ENCODE results near the gene MEX3A. TPM values are rescaled to one million over a fixed set of nuclear protein-coding genes. Genes with fewer than 3 reads are reported as not detected.

The MEX3A gene
- total and polyA plus RNA-seq, 2 of the 8 experiments (the other 6 are each of a cell fraction or from before 2014, with no cell fraction given): 34.1 to 52.4 TPM

- H3K4me3 ChIP-seq (ENCODE audit: extremely low read depth in 1 of 4, insufficient read depth in 2 of 4, low read depth in 3 of 4, low read length in 4 of 4): no peak overlapping the region
- no peaks in the 10 kb centered on the region for H3K27me3 ChIP-seq (replicated peaks in 1 of 4; ENCODE audit: control insufficient read depth in 3 of 4, extremely low read depth in 1 of 4, insufficient read depth in 3 of 4, low read length in 3 of 4)
- no peak overlapping the region for H4K8ac ChIP-seq (ENCODE audit: extremely low read depth, insufficient read depth, low read length)
- no peak overlapping the region for H3K23ac ChIP-seq (ENCODE audit: insufficient read length)
- FAIRE-seq: no peak
- CTCF ChIA-PET (ENCODE audit: partially characterized antibody): interaction anchor here (0.5 to 12.9 kb wide), 9 partner anchors 12 to 277 kb away, joined by 3 to 139 read pairs (median 4); no protein-coding TSS in a partner anchor
- no peak overlapping the region for H3K56ac ChIP-seq (replicated peaks; ENCODE audit: insufficient read length, low read depth, low read length)
- H3K9ac ChIP-seq (replicated peaks in 1 of 4; ENCODE audit: extremely low read depth in 1 of 4, low read depth in 3 of 4, low read length in 3 of 4): no peak overlapping the region
- H3K36me3 ChIP-seq (ENCODE audit: control insufficient read depth in 2 of 4, insufficient read depth in 4 of 4, low read length in 3 of 4): peaks cover 12 to 28% (median 23%) of the 10 kb centered on the region in 4 experiments; a peak in 7 of 8 replicates
- no peak overlapping the region for H2AK5ac ChIP-seq (ENCODE audit: low read depth, low read length)
- peaks cover 0 to 18% of the 10 kb centered on the region in 2 experiments; a peak in 3 of 4 replicates for H3K79me2 ChIP-seq (ENCODE audit: control insufficient read depth in 1 of 2, insufficient read depth in 2 of 2, low read length in 2 of 2)
- H3K4me2 ChIP-seq (ENCODE audit: insufficient read depth in 1 of 2, low read depth in 2 of 2, low read length in 2 of 2): no peak overlapping the region
- no peaks in the 10 kb centered on the region for H3K4me1 ChIP-seq (replicated peaks in 1 of 4; ENCODE audit: control insufficient read depth in 3 of 4, insufficient read depth in 4 of 4, low read length in 3 of 4)
- WGBS, 2 experiments (ENCODE audit: extremely low coverage in 1 of 2, insufficient coverage in 1 of 2, insufficient read length in 1 of 2, insufficient replicate concordance in 2 of 2, low coverage in 1 of 2, low lambda C conversion rate in 2 of 2, missing lambda C conversion rate in 1 of 2): 87% methylated on average over 3 of the region's 3 CpGs; no CpG with 5 or more reads in 1 of the 2 experiments
- H4K20me1 ChIP-seq (replicated peaks in 1 of 2; ENCODE audit: control insufficient read depth in 1 of 2, insufficient read depth in 2 of 2, low read length in 2 of 2): no peaks in the 10 kb centered on the region
- POLR2A ChIA-PET (ENCODE audit: partially characterized antibody): interaction anchor here (1.1 to 1.2 kb wide), 2 partner anchors 28 to 135 kb away, joined by 3 read pairs; partner anchors contain the start of gene SSR2
- no peak for TF ChIP-seq SP4 (IDR thresholded peaks at IDR 0.05; ENCODE audit: low read length)
- TF ChIP-seq CBX5 (IDR thresholded peaks at IDR 0.05; ENCODE audit: low read depth, low read length): no peak
- no peak for TF ChIP-seq YY1 (IDR thresholded peaks at IDR 0.05; ENCODE audit: low read depth, low read length)
- TF ChIP-seq CHD2 (IDR thresholded peaks at IDR 0.05; ENCODE audit: low read length): no peak
- no peak for TF ChIP-seq SIX5 (IDR thresholded peaks at IDR 0.05; ENCODE audit: low read depth, low read length)
- TF ChIP-seq, protein P1, sequence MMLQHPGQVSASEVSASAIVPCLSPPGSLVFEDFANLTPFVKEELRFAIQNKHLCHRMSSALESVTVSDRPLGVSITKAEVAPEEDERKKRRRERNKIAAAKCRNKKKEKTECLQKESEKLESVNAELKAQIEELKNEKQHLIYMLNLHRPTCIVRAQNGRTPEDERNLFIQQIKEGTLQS (IDR thresholded peaks at IDR 0.05; ENCODE audit: insufficient read depth, low read depth, low read length): no peak
- TF ChIP-seq SP1 (IDR thresholded peaks at IDR 0.05; ENCODE audit: low read depth, low read length): no peak
- TF ChIP-seq KDM5A (IDR thresholded peaks at IDR 0.05; ENCODE audit: low read length): no peak
- no peak for TF ChIP-seq HDAC2 (IDR thresholded peaks at IDR 0.05; ENCODE audit: borderline replicate concordance in 1 of 2, low read depth in 2 of 2, low read length in 2 of 2)
- no peak for TF ChIP-seq TCF12 (IDR thresholded peaks at IDR 0.05; ENCODE audit: low read depth, low read length)
- no peak overlapping the region for H3K18ac ChIP-seq (ENCODE audit: extremely low read depth, low read length)
- no peak overlapping the region for H2BK12ac ChIP-seq (ENCODE audit: low read depth, low read length)
- no peaks in the 10 kb centered on the region for H3K23me2 ChIP-seq (ENCODE audit: low read depth, low read length)
- no peak overlapping the region for H4K5ac ChIP-seq (ENCODE audit: insufficient read length, low read depth, low read length)
- no peaks in the 10 kb centered on the region for H3K9me3 ChIP-seq (ENCODE audit: insufficient read depth in 2 of 2, low read depth in 1 of 2, low read length in 1 of 2)
- H2BK5ac ChIP-seq (ENCODE audit: low read depth, low read length): no peak overlapping the region
- no peak overlapping the region for H2BK20ac ChIP-seq (ENCODE audit: low read length)
- H4K91ac ChIP-seq (replicated peaks; ENCODE audit: insufficient read length, low read length): no peak overlapping the region
- H3K27ac ChIP-seq (ENCODE audit: low read depth, low read length): no peak overlapping the region
- H2BK15ac ChIP-seq (ENCODE audit: low read length): no peak overlapping the region
- H3K4ac ChIP-seq (replicated peaks; ENCODE audit: insufficient read length, low read depth, low read length): no peak overlapping the region
- DNase-seq (ENCODE audit: low read depth in 1 of 2, low spot score in 2 of 2): no peak
- H2BK120ac ChIP-seq (replicated peaks; ENCODE audit: low read depth, low read length): no peak overlapping the region
- peaks cover 3% of the 10 kb centered on the region for H3K79me1 ChIP-seq (ENCODE audit: low read depth, low read length)
- no peak overlapping the region for H3K14ac ChIP-seq (ENCODE audit: insufficient read length)
- no peak overlapping the region for H2AFZ ChIP-seq (ENCODE audit: low read length)
Measured at GRCh38 chr1:156048663-156049258, 33.5 kb downstream of the MEX3A start.

Measured in H1 (cell line).